Stimulated activated CD8-positive, alpha-beta memory T cell treated with anti-CD3 and anti-CD28 coated beads, Interleukin-15, amount 100 ng/mL, for 24 hours (primary cell): Measurements from ENCODE around the gene KLHL8.

ENCODE experiments used
- DNase-seq: peaks from one replicate; pipeline ENCODE4 v3.0.0-alpha.2; 2020; ENCODE audit warnings: low read depth

The KLHL8 gene

GRCh38 chr4:87220094-87220822, at the start of gene KLHL8:
KLHL8 (minus strand) TSS chr4:87220618; CDS start chr4:87195539, 25,079 bp downstream.
- peak; percentile 66 for DNase-seq

GRCh38 chr4:87270144-87270543, 49.7 kb upstream of the KLHL8 start:
- no peak for DNase-seq

- no peak for DNase-seq
These were observed 48.0 kb upstream of the KLHL8 start for GRCh38 chr4:87268411-87268810.

GRCh38 chr4:87266986-87267385, 46.6 kb upstream of the KLHL8 start:
- DNase-seq, result no peak

- no peak for DNase-seq
These were observed 42.5 kb upstream of the KLHL8 start for GRCh38 chr4:87262886-87263285.

GRCh38 chr4:87260477-87260876, 40.1 kb upstream of the KLHL8 start:
- DNase-seq, result no peak

- no peak for DNase-seq
These were observed 38.3 kb upstream of the KLHL8 start for GRCh38 chr4:87258677-87259076.

- no peak for DNase-seq
These were observed 37.1 kb upstream of the KLHL8 start for GRCh38 chr4:87257523-87257922.

GRCh38 chr4:87255755-87256154, 35.3 kb upstream of the KLHL8 start:
- no peak for DNase-seq

- no peak for DNase-seq
These were observed 30.7 kb upstream of the KLHL8 start for GRCh38 chr4:87251106-87251505.

- DNase-seq, result no peak
These were observed 29.9 kb upstream of the KLHL8 start for GRCh38 chr4:87250294-87250693.

- no peak for DNase-seq
These were observed 29.1 kb upstream of the KLHL8 start for GRCh38 chr4:87249332-87250019.

- no peak for DNase-seq
These were observed 23.1 kb upstream of the KLHL8 start for GRCh38 chr4:87243426-87244053.

- no peak for DNase-seq
These were observed 20.9 kb upstream of the KLHL8 start for GRCh38 chr4:87241336-87241735.

- no peak for DNase-seq
These were observed 19.9 kb upstream of the KLHL8 start for GRCh38 chr4:87240341-87240740.

GRCh38 chr4:87239821-87240220, 19.4 kb upstream of the KLHL8 start:
- no peak for DNase-seq

- DNase-seq, result no peak
These were observed 18.8 kb upstream of the KLHL8 start for GRCh38 chr4:87239194-87239593.

- no peak for DNase-seq
These were observed 16.4 kb upstream of the KLHL8 start for GRCh38 chr4:87236861-87237260.

GRCh38 chr4:87235020-87235671, 14.7 kb upstream of the KLHL8 start:
- no peak for DNase-seq

- DNase-seq, result no peak
These were observed 11.8 kb upstream of the KLHL8 start for GRCh38 chr4:87232216-87232615.

GRCh38 chr4:87230806-87231205, 10.4 kb upstream of the KLHL8 start:
- no peak for DNase-seq

GRCh38 chr4:87229979-87230378, 9.6 kb upstream of the KLHL8 start:
- no peak for DNase-seq
